K562 (cell line): ENCODE measurements around the gene CTBP2.

Source experiments
- ESRRA ChIP-seq: fragments of 450-650 bp; IDR thresholded peaks from 2 replicates; pipeline ENCODE4 v1.6.1; 2014; ENCODE audit warnings: low read depth, mild to moderate bottlenecking, moderate library complexity, borderline replicate concordance
- HMG20A ChIP-seq: fragments of 450-650 bp; formaldehyde crosslinking; conservative IDR thresholded peaks from 2 replicates; pipeline ENCODE4 v1.4.0; 2020; ENCODE audit warnings: mild to moderate bottlenecking, mixed read lengths
- HNRNPUL1 ChIP-seq: fragments of 200-400 bp; formaldehyde crosslinking; IDR thresholded peaks from 2 replicates; pipeline ENCODE4 v1.6.1; 2017; ENCODE audit warnings: low read length
- IRF2 ChIP-seq: sonication (generic); formaldehyde crosslinking; IDR thresholded peaks from 2 replicates; pipeline ENCODE4 v1.8.1; 2022; ENCODE audit warnings: mild to moderate bottlenecking, missing genetic modification reagents
- MTA1 ChIP-seq: fragments of 450-650 bp; IDR thresholded peaks from 2 replicates; pipeline ENCODE4 v1.6.1; 2017; ENCODE audit warnings: borderline replicate concordance
- NR3C1 ChIP-seq: sonication (generic); formaldehyde crosslinking; IDR thresholded peaks from 2 replicates; pipeline ENCODE4 v1.8.1; 2022; ENCODE audit warnings: missing genetic modification reagents
- PHF8 ChIP-seq: fragments of 200-600 bp; sonication (generic); IDR thresholded peaks from 2 replicates; pipeline ENCODE4 v1.6.1; 2012; ENCODE audit warnings: mixed run types, mild to moderate bottlenecking, inconsistent platforms, low read length, moderate library complexity, borderline replicate concordance
- POLR2A ChIP-seq: fragments of 450-650 bp; conservative IDR thresholded peaks from 2 replicates; pipeline ENCODE4 v1.6.1; 2016
- RUNX1 ChIP-seq: sonication (generic); IDR thresholded peaks from 2 replicates; pipeline ENCODE4 v1.6.1; 2016; ENCODE audit warnings: antibody characterized with exemption, low read depth
- TBL1XR1 ChIP-seq, 2 experiments: IDR thresholded peaks; 2 replicates each; pipeline ENCODE4 v1.6.1; 2012; ENCODE audit warnings: improper control_type of control experiment in 2 of 2, low read length in 2 of 2, mild to moderate bottlenecking in 1 of 2
- ZNF232 ChIP-seq: sonication (generic); formaldehyde crosslinking; IDR thresholded peaks from 2 replicates; pipeline ENCODE4 v1.8.0; 2022; ENCODE audit warnings: mild to moderate bottlenecking, missing genetic modification reagents
- TF ChIP-seq, protein P1 (sequence below), 3 experiments: IDR thresholded peaks in 2 of 3; conservative IDR thresholded peaks in 1 of 3; 2 replicates each; pipeline ENCODE4 v1.5.1; 2011 to 2012; ENCODE audit warnings: low read length in 3 of 3, mild to moderate bottlenecking in 3 of 3, control low read depth in 2 of 3, improper control_type of control experiment in 1 of 3, inconsistent platforms in 1 of 3, low read depth in 1 of 3, mixed read lengths in 1 of 3, moderate library complexity in 1 of 3; ENCODE audit not compliant: insufficient read depth in 2 of 3
- TF ChIP-seq, protein P2 (sequence below): fragments of 150-350 bp; conservative IDR thresholded peaks from 2 replicates; pipeline ENCODE4 v1.6.1; 2014; ENCODE audit warnings: low read length
- TF ChIP-seq, protein P3 (sequence below): fragments of 250-450 bp; sonication (Bioruptor Pico); IDR thresholded peaks from 2 replicates; pipeline ENCODE4 v1.8.0; 2021; ENCODE audit warnings: moderate library complexity, mild to moderate bottlenecking, inconsistent platforms

DNA sequence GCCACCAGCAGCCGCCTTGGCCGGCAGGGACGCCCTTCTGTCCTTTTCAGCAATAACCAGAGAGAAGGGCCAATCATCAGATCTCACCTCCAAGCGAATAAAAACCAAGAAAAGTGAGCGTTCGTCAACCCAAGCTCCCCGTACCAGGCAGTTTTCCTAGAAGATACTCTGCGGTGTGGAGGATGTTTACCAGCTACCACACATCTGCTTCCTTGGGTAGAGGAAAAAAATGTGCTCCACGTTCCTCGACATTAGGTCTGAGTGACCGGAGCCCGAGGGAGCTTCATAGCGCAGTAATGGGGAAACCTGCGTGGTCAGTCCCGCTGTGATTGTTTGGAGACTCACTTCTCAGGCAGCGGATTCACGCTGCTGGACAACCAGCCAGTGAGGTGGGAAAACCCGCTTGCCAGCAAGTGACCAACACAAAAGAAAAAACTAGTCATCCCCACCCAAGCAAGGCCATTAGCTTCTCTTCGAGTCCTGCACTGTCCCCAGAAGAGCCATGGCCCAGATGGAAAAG, 145.5 kb downstream of the CTBP2 start:
- TF ChIP-seq HNRNPUL1, result no peak
- TF ChIP-seq RUNX1, result no peak
- TF ChIP-seq, protein P1, sequence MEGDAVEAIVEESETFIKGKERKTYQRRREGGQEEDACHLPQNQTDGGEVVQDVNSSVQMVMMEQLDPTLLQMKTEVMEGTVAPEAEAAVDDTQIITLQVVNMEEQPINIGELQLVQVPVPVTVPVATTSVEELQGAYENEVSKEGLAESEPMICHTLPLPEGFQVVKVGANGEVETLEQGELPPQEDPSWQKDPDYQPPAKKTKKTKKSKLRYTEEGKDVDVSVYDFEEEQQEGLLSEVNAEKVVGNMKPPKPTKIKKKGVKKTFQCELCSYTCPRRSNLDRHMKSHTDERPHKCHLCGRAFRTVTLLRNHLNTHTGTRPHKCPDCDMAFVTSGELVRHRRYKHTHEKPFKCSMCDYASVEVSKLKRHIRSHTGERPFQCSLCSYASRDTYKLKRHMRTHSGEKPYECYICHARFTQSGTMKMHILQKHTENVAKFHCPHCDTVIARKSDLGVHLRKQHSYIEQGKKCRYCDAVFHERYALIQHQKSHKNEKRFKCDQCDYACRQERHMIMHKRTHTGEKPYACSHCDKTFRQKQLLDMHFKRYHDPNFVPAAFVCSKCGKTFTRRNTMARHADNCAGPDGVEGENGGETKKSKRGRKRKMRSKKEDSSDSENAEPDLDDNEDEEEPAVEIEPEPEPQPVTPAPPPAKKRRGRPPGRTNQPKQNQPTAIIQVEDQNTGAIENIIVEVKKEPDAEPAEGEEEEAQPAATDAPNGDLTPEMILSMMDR (IDR thresholded peaks at IDR 0.05 in 2 of 3, conservative IDR thresholded peaks at IDR 0.05 in 1 of 3; ENCODE audit: insufficient read depth in 2 of 3, low read depth in 1 of 3, low read length in 3 of 3), result no peak
- TF ChIP-seq, protein P2, sequence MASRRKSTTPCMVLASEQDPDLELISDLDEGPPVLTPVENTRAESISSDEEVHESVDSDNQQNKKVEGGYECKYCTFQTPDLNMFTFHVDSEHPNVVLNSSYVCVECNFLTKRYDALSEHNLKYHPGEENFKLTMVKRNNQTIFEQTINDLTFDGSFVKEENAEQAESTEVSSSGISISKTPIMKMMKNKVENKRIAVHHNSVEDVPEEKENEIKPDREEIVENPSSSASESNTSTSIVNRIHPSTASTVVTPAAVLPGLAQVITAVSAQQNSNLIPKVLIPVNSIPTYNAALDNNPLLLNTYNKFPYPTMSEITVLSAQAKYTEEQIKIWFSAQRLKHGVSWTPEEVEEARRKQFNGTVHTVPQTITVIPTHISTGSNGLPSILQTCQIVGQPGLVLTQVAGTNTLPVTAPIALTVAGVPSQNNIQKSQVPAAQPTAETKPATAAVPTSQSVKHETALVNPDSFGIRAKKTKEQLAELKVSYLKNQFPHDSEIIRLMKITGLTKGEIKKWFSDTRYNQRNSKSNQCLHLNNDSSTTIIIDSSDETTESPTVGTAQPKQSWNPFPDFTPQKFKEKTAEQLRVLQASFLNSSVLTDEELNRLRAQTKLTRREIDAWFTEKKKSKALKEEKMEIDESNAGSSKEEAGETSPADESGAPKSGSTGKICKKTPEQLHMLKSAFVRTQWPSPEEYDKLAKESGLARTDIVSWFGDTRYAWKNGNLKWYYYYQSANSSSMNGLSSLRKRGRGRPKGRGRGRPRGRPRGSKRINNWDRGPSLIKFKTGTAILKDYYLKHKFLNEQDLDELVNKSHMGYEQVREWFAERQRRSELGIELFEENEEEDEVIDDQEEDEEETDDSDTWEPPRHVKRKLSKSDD, result no peak
- TF ChIP-seq ESRRA, result no peak
- no peak for TF ChIP-seq ZNF232 (CRISPR knock-in tag)
- no peak for TF ChIP-seq TBL1XR1 (IDR thresholded peaks at IDR 0.05; ENCODE audit: low read length in 2 of 2)
- TF ChIP-seq NR3C1, result no peak
- no peak for TF ChIP-seq MTA1
- TF ChIP-seq HMG20A (CRISPR knock-in tag), result no peak
- TF ChIP-seq, protein P3, sequence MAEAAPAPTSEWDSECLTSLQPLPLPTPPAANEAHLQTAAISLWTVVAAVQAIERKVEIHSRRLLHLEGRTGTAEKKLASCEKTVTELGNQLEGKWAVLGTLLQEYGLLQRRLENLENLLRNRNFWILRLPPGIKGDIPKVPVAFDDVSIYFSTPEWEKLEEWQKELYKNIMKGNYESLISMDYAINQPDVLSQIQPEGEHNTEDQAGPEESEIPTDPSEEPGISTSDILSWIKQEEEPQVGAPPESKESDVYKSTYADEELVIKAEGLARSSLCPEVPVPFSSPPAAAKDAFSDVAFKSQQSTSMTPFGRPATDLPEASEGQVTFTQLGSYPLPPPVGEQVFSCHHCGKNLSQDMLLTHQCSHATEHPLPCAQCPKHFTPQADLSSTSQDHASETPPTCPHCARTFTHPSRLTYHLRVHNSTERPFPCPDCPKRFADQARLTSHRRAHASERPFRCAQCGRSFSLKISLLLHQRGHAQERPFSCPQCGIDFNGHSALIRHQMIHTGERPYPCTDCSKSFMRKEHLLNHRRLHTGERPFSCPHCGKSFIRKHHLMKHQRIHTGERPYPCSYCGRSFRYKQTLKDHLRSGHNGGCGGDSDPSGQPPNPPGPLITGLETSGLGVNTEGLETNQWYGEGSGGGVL, result no peak
- no peak for TF ChIP-seq IRF2 (CRISPR knock-in tag)
- TF ChIP-seq PHF8, result no peak
- no peak for TF ChIP-seq POLR2A
